HUES64 (cell line): ENCODE results near the gene PHC3.
A peak's percentile ranks its signal among the peaks of the same experiment; 100 is the strongest.
"Not testable (repeated sequence)": the region's sequence is repeated elsewhere in the genome, so short reads cannot be mapped to it uniquely, and the experiment has no call there.

Experiments
- H3K27ac ChIP-seq: 2 replicates; pipeline ENCODE4 v1.7.0; 2013; ENCODE audit warnings: low read depth, low read length, inconsistent platforms
- H3K27me3 ChIP-seq: 2 replicates; pipeline ENCODE4 v1.6.1; 2013; ENCODE audit warnings: mild to moderate bottlenecking, low read length; ENCODE audit not compliant: insufficient read depth
- H3K36me3 ChIP-seq: 2 replicates; pipeline ENCODE4 v1.6.1; 2013; ENCODE audit warnings: mild to moderate bottlenecking, low read length; ENCODE audit not compliant: insufficient read depth
- H3K4me1 ChIP-seq: 2 replicates; pipeline ENCODE4 v1.6.1; 2013; ENCODE audit warnings: mild to moderate bottlenecking, low read length, moderate library complexity; ENCODE audit not compliant: insufficient read depth
- H3K4me3 ChIP-seq: 2 replicates; pipeline ENCODE4 v1.5.1; 2013; ENCODE audit warnings: mild to moderate bottlenecking, low read length, moderate library complexity
- H3K9ac ChIP-seq: 2 replicates; pipeline ENCODE4 v1.6.1; 2013; ENCODE audit warnings: mild to moderate bottlenecking, low read depth, low read length
- H3K9me3 ChIP-seq: 2 replicates; pipeline ENCODE4 v1.6.1; 2013; ENCODE audit warnings: low read depth, low read length; ENCODE audit not compliant: insufficient read depth
- WGBS: fragments of 150-250, 120-280 bp; methylation state at CpG from one replicate; pipeline ENCODE4 v1.1.7; 2013; ENCODE audit warnings: missing lambda C conversion rate; 5-methylcytosine and 5-hydroxymethylcytosine counted together

Gene PHC3

DNA sequence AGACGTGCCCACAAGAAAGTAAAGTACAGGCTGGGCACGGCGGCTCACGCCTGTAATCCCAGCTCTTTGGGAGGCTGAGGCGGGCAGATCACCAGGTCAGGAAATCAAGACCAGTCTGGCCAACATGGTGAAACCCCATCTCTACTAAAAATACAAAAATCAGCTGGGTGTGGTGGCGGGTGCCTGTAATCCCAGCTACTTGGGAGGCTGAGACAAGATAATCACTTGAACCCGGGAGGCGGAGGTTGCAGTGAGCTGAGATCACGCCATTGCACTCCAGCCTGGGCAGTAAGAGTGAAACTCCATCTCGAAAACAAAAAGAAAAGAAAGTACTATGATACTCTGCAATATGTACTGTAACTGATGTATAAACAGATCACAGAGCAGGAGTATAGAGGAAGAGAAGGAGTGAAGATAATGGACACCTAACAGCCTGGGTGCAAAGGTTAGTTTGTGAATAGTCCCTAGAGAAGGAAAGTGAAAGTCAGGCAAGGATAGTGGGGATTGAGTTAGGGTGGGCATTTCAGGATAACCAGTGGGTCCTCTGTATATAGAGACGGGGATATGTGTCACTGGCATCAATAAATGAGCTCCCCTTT lies 24.7 kb upstream of the PHC3 start:
- H3K27me3 ChIP-seq, H3K4me3 ChIP-seq, H3K36me3 ChIP-seq, H3K9me3 ChIP-seq, H3K4me1 ChIP-seq, H3K9ac ChIP-seq, H3K27ac ChIP-seq: not testable (repeated sequence)
- WGBS = 93% methylated on average over 10 of the region's 11 CpGs

DNA sequence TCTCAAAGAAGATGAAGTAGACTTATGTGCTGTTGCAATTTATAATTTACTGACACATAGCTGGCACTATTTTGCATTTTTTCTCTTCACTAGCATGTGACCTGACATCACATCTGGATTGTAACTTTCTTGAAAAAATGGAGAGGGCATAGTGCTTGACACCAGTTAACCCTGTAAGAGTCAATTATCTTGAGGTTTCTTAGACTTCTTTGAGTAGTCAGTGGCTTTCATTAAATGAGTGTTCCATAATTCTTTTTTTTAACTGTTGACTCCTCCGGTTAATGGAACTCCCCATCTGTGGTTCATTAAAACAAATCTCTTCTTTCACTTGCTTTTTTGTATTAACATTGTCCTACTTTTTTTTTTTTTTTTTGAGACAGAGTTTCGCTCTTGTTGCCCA lies 23.8 kb upstream of the PHC3 start:
- H3K27ac ChIP-seq = no peak overlapping the region
- H3K9me3 ChIP-seq = no peaks in the 10 kb centered on the region
- H3K27me3 ChIP-seq = no peaks in the 10 kb centered on the region
- WGBS = 93% methylated on average over 2 of the region's 2 CpGs
- no peaks in the 10 kb centered on the region for H3K36me3 ChIP-seq
- peaks cover 8% of the 10 kb centered on the region for H3K4me1 ChIP-seq
- H3K4me3 ChIP-seq = no peak overlapping the region
- no peak overlapping the region for H3K9ac ChIP-seq

DNA sequence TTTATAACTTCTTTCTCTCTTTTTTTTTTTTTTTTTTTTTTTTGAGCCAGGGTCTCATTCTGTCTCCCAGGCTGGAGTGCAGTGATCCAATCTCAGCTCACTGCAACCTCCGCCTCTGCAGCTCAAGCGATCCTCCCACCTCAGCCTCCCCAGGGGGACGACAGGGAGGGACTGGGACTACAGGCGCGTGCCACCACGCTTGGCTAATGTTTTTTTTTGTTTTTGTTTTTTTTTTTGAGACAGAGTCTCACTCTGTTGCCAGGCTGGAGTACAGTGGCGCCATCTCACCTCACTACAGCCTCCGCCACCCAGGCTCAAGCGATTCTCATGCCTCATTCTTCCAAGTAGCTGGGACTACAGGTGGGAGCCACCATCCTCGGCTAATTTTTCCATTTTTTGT lies 23.0 kb upstream of the PHC3 start:
- Histone ChIP-seq H3K9me3 (no peaks in the 10 kb centered on the region), H3K4me3 (no peak overlapping the region), H3K9ac (no peak overlapping the region), H3K4me1 (peaks cover 10% of the 10 kb centered on the region), H3K36me3 (no peaks in the 10 kb centered on the region), H3K27me3 (no peaks in the 10 kb centered on the region), H3K27ac (no peak overlapping the region)
- 92% methylated on average over 10 of the region's 10 CpGs for WGBS

DNA sequence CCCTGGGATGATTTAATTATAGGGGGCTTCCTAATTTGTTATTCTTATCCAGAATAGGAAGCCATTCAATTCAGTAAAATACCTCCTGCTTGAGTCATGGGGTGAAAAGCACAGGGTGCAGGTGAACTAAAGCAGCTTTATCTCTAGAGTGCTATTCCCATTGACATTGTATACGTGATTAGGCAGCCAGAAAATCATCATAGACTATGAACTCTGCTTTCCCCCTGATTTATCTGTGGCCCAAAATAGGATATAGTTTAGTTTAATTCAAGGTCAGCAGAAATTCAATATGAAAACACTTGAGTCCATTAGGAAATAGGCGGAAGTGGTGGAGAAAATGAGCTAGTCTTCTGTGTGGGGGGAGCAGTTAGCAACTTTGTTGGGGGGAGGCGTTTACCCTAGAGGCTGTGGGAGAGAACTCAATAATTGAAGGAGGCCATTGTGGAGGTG lies 22.5 kb upstream of the PHC3 start:
- Histone ChIP-seq H3K27ac (no peak overlapping the region), H3K9me3 (no peaks in the 10 kb centered on the region), H3K9ac (no peak overlapping the region), H3K36me3 (no peaks in the 10 kb centered on the region), H3K4me1 (peaks cover 10% of the 10 kb centered on the region), H3K4me3 (no peak overlapping the region), H3K27me3 (no peaks in the 10 kb centered on the region)
- 72% methylated on average over 3 of the region's 3 CpGs for WGBS

DNA sequence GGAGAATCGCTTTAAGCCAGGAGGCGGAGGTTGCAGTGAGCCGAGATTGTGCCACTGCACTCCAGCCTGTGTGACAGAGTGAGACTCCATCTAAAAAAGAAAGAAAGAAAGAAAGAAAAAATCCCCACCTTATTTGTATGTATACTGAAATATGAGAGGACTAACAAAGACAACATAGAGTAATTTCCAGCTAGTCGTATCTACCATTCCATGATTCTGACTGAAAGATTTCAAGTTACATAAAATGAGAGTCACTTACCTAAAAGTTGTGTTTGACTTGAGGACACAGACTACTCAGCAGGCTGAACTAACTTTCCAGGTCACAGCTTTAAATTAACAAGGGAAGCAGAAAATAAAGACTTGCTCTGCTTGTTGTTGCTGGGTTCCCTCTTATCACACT lies 21.9 kb upstream of the PHC3 start:
- H3K36me3 ChIP-seq = no peaks in the 10 kb centered on the region

DNA sequence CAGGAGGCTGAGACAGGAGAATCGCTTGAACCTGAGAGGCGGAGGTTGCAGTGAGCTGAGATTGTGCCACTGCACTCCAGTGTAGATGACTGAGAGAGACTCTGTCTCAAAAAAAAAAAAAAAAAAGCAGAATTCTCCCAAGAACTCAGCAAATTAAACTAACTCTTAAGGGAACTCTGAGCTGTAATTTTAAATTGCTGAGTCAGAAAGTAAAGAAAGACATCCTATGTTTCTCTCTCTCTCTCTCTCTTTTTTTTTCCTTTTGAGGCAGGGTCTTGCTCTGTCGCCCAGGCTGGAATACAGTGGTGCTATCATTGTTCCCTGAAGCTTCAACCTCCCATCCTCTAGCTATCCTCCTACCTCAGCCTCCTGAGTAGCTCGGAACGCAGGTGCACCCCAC lies 20.0 kb upstream of the PHC3 start:
- no peak overlapping the region for H3K9ac ChIP-seq
- H3K36me3 ChIP-seq = no peaks in the 10 kb centered on the region
- H3K9me3 ChIP-seq = no peaks in the 10 kb centered on the region
- H3K27ac ChIP-seq = no peak overlapping the region
- no peak overlapping the region for H3K4me3 ChIP-seq
- 94% methylated on average over 5 of the region's 5 CpGs for WGBS
- no peaks in the 10 kb centered on the region for H3K27me3 ChIP-seq
- H3K4me1 ChIP-seq = peaks cover 10% of the 10 kb centered on the region

More for the DNA sequence above, 21.9 kb upstream of the PHC3 start:
- no peaks in the 10 kb centered on the region for H3K9me3 ChIP-seq
- H3K4me3 ChIP-seq = no peak overlapping the region
- no peaks in the 10 kb centered on the region for H3K27me3 ChIP-seq
- H3K27ac ChIP-seq = no peak overlapping the region
- H3K9ac ChIP-seq = no peak overlapping the region
- 96% methylated on average over 3 of the region's 4 CpGs for WGBS
- peaks cover 10% of the 10 kb centered on the region for H3K4me1 ChIP-seq

DNA sequence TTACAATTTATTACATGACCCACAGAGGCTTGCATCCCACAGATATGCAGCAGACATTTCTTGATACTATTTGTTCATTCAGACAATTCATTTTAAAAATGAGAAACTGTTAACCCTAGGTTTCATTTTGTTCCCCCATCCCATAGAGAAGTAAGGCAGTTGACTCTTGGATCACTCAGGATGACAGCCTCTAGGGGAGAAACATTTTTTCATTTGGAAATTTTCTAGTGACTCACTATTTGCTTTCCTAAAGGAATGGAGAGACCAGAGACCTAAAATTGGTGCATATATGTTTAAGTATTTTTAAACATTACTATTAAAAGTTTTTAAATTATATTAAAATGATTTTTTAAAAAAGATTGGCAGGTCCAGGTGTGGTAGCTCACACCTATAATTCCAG lies 19.5 kb upstream of the PHC3 start:
- Histone ChIP-seq H3K9ac (no peak overlapping the region), H3K27me3 (no peaks in the 10 kb centered on the region), H3K9me3 (no peaks in the 10 kb centered on the region), H3K27ac (no peak overlapping the region), H3K36me3 (no peaks in the 10 kb centered on the region), H3K4me3 (no peak overlapping the region), H3K4me1 (peaks cover 10% of the 10 kb centered on the region)

DNA sequence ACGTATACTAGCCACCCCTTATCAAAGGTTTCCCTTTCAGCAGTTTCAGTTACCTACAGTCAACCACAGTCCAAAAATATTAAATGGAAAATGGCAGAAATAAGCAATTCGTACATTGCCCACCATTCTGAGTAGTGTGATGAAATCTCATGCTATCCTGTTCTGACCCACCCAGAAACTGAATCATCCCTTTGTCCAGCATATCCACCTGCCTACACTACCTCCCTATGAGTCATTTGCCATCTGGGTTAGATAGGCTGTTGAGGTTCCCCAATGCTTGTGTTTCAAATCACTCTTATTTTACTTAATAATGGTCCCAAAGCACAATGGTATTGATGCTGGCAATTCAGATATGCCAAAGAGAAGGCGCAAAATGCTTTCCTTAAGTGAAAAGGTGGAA lies 15.3 kb upstream of the PHC3 start:
- Histone ChIP-seq H3K9ac (no peak overlapping the region), H3K4me1 (peaks cover 3% of the 10 kb centered on the region; the same call in 1 of the 2 replicates), H3K27me3 (no peaks in the 10 kb centered on the region), H3K27ac (no peak overlapping the region), H3K36me3 (no peaks in the 10 kb centered on the region), H3K4me3 (no peak overlapping the region), H3K9me3 (no peaks in the 10 kb centered on the region)
- 94% methylated on average over 3 of the region's 3 CpGs for WGBS

DNA sequence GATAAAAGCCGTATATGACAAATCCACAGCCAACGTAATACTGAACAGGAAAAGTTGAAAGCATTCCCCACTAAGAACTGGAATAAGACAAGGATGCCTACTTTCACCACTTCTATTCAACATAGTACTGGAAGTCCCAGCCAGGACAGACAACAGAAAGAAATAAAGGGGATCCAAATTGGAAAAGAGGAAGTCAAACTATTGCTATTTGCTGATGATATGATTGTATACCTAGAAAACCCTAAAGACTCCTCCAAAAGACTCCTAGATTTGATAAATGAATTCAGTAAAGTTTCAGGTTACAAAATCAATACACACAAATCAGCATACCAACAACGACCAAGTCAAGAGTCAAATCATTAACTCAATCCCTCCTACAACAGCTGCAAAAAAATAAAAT lies 14.2 kb upstream of the PHC3 start:
- not testable (repeated sequence) for H3K9me3 ChIP-seq, H3K36me3 ChIP-seq, H3K27me3 ChIP-seq, H3K4me3 ChIP-seq, H3K9ac ChIP-seq, H3K27ac ChIP-seq, H3K4me1 ChIP-seq
- WGBS = 84% methylated on average over 3 of the region's 3 CpGs

DNA sequence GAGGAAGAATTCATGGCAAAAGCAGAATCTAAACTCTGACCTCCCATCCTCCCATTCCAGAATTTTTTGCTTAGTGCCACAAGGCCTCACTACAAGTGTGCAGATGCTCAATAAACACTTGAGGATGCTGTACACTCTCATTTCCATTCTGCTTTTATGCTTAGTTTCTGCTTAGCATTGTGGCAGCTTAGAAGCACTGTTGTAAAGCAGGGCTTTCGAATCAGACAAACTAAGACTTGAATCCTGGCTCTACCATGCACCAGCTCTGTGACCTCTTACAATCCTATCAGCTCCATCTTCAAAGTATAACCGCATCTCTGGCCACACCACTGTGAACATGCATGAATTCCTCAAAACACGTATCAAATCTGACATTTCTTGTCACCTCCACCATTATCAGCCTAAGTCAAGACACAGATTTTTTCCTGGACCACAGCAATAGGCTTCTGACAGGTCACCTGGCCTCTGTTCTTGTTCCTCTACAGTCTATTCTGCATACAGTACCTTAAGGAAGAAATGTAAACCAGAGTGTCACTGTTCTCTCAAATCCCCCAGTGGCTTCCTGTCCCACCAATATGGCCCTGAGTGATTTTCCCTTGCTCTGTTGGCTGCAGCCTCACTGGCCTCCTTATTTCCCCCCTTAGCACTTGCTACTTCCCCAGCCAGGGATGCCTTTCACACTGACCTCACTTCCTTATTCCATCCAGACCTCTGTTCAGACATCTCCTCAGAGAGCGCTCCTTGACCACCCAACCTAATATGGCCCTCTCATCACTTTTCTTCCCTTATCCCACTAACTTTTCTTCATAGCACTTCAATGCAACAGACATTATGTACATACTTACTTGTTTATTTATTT lies 8.1 kb upstream of the PHC3 start:
- H3K9ac ChIP-seq = no peak overlapping the region
- no peak overlapping the region for H3K27ac ChIP-seq
- 92% methylated on average over 4 of the region's 4 CpGs for WGBS
- H3K9me3 ChIP-seq = no peaks in the 10 kb centered on the region
- H3K4me1 ChIP-seq = no peaks in the 10 kb centered on the region
- no peaks in the 10 kb centered on the region for H3K36me3 ChIP-seq
- H3K4me3 ChIP-seq = no peak overlapping the region
- no peaks in the 10 kb centered on the region for H3K27me3 ChIP-seq

DNA sequence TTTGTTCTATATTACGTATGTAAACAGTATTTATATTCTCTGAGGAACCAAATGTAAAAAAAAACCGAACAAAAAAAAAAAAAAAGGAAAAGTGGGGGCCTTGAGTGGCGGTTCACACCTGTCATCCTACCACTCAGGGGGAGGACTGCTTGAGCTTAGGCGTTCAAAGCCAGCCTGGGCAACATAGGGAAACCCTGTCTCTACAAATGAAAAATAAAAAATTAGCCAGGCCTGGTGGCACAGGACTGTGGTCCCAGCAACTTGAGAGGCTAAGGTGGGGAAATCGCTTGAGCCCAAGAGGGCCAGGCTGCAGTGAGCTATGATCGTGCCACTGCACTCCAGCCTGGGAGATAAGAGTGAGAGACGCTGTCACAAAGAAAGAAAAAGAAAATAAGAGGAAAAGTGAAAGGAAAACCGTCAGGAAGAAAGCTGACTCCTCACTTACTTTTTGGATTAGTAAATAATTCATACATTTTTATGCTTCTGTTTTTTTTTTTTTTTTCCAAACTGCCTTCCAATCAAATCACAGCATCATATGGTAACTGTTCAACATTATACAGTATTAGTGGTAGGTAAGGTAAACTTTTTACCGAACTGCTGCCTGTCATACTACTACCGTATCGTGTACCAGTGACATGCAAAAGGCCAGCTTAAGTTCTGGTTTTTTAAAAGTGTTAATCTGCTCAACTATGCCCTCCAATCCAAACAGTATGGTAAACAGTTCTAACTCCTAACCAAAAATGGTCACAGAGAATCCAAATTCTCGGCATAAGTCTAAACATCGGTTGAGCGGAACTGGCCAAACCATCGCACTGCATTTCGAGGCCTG lies 1.2 kb downstream of the PHC3 start:
- Histone ChIP-seq H3K27me3 (no peaks in the 10 kb centered on the region), H3K9me3 (no peaks in the 10 kb centered on the region), H3K4me3 (peak overlapping the region; percentile 99), H3K9ac (peak overlapping the region; percentile 89), H3K36me3 (peaks cover 34% of the 10 kb centered on the region), H3K27ac (peak overlapping the region; percentile 76; the same call in 1 of the 2 replicates), H3K4me1 (peaks cover 16% of the 10 kb centered on the region)
- WGBS = 40% methylated on average over 14 of the region's 16 CpGs
